ENCODE data around the gene DLG2. TPM values are rescaled to one million over a fixed set of nuclear protein-coding genes. Genes with fewer than 3 reads are reported as not detected.
"Not testable (repeated sequence)": the region's sequence is repeated elsewhere in the genome, so short reads cannot be mapped to it uniquely, and the experiment has no call there.

Gene DLG2
- total RNA-seq, 1 experiment from 2014 or later: 17.5 TPM

- POLR2A ChIA-PET: no interaction called here
- DNase-seq (ENCODE audit: low spot score): no peak
- CTCF ChIA-PET: no interaction called here
- H3K27ac Mint-ChIP-seq: no peak overlapping the region
- H3K36me3 Mint-ChIP-seq: peaks cover 4% of the 10 kb centered on the region
- ATAC-seq: no peak
- H3K4me3 Mint-ChIP-seq: no peak overlapping the region
- H3K27me3 Mint-ChIP-seq (ENCODE audit: low read depth): no peaks in the 10 kb centered on the region; the same call in 1 of the 2 replicates
- H3K4me1 Mint-ChIP-seq: peaks cover 4% of the 10 kb centered on the region
- H3K9me3 Mint-ChIP-seq: no peaks in the 10 kb centered on the region
- TF ChIP-seq E2F1 (CRISPR knock-in tag; IDR thresholded peaks at IDR 0.05) (no peak), JAZF1 (CRISPR knock-in tag; IDR thresholded peaks at IDR 0.05) (no peak), ZBTB21 (CRISPR knock-in tag; IDR thresholded peaks at IDR 0.05; ENCODE audit: borderline replicate concordance) (no peak), ZNF232 (CRISPR knock-in tag; IDR thresholded peaks at IDR 0.05) (no peak), KAT7 (CRISPR knock-in tag; IDR thresholded peaks at IDR 0.05; ENCODE audit: borderline replicate concordance) (no peak), NR3C1 (CRISPR knock-in tag; conservative IDR thresholded peaks at IDR 0.05; ENCODE audit: low read depth) (no peak), ZNF219 (CRISPR knock-in tag; IDR thresholded peaks at IDR 0.05; ENCODE audit: borderline replicate concordance) (no peak), ZNF425 (CRISPR knock-in tag; conservative IDR thresholded peaks at IDR 0.05) (no peak)
- TF ChIP-seq, protein P1, sequence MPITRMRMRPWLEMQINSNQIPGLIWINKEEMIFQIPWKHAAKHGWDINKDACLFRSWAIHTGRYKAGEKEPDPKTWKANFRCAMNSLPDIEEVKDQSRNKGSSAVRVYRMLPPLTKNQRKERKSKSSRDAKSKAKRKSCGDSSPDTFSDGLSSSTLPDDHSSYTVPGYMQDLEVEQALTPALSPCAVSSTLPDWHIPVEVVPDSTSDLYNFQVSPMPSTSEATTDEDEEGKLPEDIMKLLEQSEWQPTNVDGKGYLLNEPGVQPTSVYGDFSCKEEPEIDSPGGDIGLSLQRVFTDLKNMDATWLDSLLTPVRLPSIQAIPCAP (CRISPR knock-in tag; IDR thresholded peaks at IDR 0.05): no peak
- TF ChIP-seq, protein P2, sequence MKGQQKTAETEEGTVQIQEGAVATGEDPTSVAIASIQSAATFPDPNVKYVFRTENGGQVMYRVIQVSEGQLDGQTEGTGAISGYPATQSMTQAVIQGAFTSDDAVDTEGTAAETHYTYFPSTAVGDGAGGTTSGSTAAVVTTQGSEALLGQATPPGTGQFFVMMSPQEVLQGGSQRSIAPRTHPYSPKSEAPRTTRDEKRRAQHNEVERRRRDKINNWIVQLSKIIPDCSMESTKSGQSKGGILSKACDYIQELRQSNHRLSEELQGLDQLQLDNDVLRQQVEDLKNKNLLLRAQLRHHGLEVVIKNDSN (CRISPR knock-in tag; IDR thresholded peaks at IDR 0.05): no peak
- TF ChIP-seq, protein P3, sequence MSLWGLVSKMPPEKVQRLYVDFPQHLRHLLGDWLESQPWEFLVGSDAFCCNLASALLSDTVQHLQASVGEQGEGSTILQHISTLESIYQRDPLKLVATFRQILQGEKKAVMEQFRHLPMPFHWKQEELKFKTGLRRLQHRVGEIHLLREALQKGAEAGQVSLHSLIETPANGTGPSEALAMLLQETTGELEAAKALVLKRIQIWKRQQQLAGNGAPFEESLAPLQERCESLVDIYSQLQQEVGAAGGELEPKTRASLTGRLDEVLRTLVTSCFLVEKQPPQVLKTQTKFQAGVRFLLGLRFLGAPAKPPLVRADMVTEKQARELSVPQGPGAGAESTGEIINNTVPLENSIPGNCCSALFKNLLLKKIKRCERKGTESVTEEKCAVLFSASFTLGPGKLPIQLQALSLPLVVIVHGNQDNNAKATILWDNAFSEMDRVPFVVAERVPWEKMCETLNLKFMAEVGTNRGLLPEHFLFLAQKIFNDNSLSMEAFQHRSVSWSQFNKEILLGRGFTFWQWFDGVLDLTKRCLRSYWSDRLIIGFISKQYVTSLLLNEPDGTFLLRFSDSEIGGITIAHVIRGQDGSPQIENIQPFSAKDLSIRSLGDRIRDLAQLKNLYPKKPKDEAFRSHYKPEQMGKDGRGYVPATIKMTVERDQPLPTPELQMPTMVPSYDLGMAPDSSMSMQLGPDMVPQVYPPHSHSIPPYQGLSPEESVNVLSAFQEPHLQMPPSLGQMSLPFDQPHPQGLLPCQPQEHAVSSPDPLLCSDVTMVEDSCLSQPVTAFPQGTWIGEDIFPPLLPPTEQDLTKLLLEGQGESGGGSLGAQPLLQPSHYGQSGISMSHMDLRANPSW (CRISPR knock-in tag; conservative IDR thresholded peaks at IDR 0.05; ENCODE audit: low read depth): no peak
- TF ChIP-seq, protein P4, sequence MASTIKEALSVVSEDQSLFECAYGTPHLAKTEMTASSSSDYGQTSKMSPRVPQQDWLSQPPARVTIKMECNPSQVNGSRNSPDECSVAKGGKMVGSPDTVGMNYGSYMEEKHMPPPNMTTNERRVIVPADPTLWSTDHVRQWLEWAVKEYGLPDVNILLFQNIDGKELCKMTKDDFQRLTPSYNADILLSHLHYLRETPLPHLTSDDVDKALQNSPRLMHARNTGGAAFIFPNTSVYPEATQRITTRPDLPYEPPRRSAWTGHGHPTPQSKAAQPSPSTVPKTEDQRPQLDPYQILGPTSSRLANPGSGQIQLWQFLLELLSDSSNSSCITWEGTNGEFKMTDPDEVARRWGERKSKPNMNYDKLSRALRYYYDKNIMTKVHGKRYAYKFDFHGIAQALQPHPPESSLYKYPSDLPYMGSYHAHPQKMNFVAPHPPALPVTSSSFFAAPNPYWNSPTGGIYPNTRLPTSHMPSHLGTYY (CRISPR knock-in tag; IDR thresholded peaks at IDR 0.05): no peak
- TF ChIP-seq, protein P5, sequence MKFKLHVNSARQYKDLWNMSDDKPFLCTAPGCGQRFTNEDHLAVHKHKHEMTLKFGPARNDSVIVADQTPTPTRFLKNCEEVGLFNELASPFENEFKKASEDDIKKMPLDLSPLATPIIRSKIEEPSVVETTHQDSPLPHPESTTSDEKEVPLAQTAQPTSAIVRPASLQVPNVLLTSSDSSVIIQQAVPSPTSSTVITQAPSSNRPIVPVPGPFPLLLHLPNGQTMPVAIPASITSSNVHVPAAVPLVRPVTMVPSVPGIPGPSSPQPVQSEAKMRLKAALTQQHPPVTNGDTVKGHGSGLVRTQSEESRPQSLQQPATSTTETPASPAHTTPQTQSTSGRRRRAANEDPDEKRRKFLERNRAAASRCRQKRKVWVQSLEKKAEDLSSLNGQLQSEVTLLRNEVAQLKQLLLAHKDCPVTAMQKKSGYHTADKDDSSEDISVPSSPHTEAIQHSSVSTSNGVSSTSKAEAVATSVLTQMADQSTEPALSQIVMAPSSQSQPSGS (CRISPR knock-in tag; IDR thresholded peaks at IDR 0.05; ENCODE audit: borderline replicate concordance, low read depth): no peak
Observed at GRCh38 chr11:85620256-85620655, 6.9 kb downstream of the DLG2 start.

DNA sequence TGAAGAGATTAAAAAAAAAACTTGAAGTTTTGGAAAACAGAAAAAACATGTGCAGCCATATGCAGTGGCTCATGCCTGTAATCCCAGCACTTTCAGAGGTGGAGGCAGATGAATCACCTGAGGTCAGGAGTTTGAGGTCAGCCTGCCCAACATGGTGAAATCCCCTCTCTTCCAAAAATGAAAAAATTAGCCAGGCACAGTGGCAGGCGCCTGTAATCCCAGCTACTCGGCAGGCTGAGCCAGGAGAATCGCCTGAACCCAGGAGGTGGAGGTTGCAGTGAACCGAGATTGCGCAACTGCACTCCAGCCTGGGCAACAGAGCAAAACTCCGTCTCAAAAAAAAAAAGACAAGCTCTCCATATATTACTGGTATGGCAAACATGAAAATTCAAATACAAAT lies 7.6 kb downstream of the DLG2 start:
- no peaks in the 10 kb centered on the region for H3K4me1 Mint-ChIP-seq
- POLR2A ChIA-PET: no interaction called here
- H3K36me3 Mint-ChIP-seq: peaks cover 4% of the 10 kb centered on the region
- CTCF ChIA-PET: no interaction called here
- TF ChIP-seq, protein P6, sequence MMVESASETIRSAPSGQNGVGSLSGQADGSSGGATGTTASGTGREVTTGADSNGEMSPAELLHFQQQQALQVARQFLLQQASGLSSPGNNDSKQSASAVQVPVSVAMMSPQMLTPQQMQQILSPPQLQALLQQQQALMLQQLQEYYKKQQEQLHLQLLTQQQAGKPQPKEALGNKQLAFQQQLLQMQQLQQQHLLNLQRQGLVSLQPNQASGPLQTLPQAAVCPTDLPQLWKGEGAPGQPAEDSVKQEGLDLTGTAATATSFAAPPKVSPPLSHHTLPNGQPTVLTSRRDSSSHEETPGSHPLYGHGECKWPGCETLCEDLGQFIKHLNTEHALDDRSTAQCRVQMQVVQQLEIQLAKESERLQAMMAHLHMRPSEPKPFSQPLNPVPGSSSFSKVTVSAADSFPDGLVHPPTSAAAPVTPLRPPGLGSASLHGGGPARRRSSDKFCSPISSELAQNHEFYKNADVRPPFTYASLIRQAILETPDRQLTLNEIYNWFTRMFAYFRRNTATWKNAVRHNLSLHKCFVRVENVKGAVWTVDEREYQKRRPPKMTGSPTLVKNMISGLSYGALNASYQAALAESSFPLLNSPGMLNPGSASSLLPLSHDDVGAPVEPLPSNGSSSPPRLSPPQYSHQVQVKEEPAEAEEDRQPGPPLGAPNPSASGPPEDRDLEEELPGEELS (CRISPR knock-in tag; IDR thresholded peaks at IDR 0.05): no peak
- TF ChIP-seq HMGXB4 (CRISPR knock-in tag; IDR thresholded peaks at IDR 0.05) (no peak), ZNF396 (CRISPR knock-in tag; IDR thresholded peaks at IDR 0.05; ENCODE audit: borderline replicate concordance) (no peak)
- H3K4me3 Mint-ChIP-seq: no peak overlapping the region
- ATAC-seq (no peak), DNase-seq (ENCODE audit: low spot score) (no peak)
- no peaks in the 10 kb centered on the region; the same call in 1 of the 2 replicates for H3K27me3 Mint-ChIP-seq (ENCODE audit: low read depth)
- H3K27ac Mint-ChIP-seq: no peak overlapping the region
- no peaks in the 10 kb centered on the region for H3K9me3 Mint-ChIP-seq

DNA sequence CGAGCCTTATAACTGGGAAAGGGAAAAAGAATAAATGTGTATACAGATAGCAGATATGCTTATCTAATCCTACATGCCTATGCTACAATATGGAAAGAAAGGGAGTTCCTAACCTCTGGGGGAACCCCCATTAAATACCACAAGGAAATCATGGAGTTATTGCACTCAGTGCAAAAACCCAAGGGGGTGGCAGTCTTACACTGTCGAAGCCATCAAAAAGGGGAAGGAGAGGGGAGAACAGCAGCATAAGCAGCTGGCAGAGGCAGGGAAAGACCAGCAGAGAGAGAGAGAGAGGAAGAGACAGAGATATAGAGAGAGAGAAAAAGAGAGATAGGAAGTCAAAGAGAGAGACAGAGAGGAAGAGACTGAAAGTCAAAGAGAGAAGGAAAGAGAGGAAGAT lies 15.5 kb downstream of the DLG2 start:
- CTCF ChIA-PET: not testable (repeated sequence)
- peaks cover 51% of the 10 kb centered on the region for H3K9me3 Mint-ChIP-seq

More for the DNA sequence above, 15.5 kb downstream of the DLG2 start:
- ATAC-seq; DNase-seq (ENCODE audit: low spot score); H3K27ac Mint-ChIP-seq; H3K4me3 Mint-ChIP-seq; H3K27me3 Mint-ChIP-seq (ENCODE audit: low read depth); POLR2A ChIA-PET: not testable (repeated sequence)
- peaks cover 32% of the 10 kb centered on the region for H3K36me3 Mint-ChIP-seq
- peaks cover 20% of the 10 kb centered on the region for H3K4me1 Mint-ChIP-seq

All from WTC11 (cell line).